Activated gamma-delta T cell treated with anti-CD3 and anti-CD28 coated beads, Interleukin-2, amount 50 U/mL, for 16 hours (primary cell): ENCODE data around the gene MGAT5.

Source experiments
- DNase-seq: peaks from one replicate; pipeline ENCODE4 v3.0.0-alpha.2; 2020; ENCODE audit warnings: low read depth

Gene MGAT5

DNA sequence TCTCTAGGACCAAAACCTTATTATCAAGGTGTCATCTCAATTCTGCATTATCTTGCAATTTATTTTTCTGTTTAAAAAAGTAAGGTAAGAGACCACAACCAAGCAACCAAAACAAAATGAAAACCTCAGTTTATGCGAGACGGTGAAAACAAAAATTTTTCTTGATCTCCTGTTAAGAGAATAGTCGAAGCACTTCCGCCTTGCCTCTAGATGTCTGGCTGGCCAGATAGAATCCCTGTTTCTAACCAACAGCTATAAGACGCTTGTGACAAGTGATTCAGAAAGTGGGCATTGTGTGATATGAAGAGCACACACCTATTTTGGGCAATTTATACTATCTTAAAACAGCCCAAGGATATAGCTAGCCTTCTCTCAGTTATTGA lies 51.2 kb downstream of the MGAT5 start:
- no peak for DNase-seq

DNA sequence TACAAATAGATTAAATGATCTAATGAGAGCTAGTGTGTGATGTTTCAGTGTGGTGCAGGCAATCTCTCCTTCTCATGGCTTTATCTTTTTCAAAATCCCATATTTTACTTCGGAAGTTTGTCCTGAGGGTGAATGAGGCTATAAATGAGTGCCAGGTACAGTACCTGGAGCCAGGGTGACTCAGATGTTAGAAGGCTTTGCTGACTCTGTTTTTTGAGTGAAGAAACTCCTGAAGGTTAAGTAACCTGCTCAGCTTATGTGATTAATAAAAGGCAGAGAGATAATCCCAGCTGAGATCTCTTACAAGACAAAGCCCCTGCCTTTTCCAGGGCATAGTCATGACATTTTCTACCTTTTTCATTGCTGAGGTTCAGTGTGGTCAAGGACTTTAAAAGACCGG lies 52.6 kb downstream of the MGAT5 start:
- DNase-seq, result no peak

GRCh38 chr2:134307334-134307733 lies 53.5 kb downstream of the MGAT5 start:
- no peak for DNase-seq

- no peak for DNase-seq
Observed at GRCh38 chr2:134308474-134309385, 54.9 kb downstream of the MGAT5 start.

DNA sequence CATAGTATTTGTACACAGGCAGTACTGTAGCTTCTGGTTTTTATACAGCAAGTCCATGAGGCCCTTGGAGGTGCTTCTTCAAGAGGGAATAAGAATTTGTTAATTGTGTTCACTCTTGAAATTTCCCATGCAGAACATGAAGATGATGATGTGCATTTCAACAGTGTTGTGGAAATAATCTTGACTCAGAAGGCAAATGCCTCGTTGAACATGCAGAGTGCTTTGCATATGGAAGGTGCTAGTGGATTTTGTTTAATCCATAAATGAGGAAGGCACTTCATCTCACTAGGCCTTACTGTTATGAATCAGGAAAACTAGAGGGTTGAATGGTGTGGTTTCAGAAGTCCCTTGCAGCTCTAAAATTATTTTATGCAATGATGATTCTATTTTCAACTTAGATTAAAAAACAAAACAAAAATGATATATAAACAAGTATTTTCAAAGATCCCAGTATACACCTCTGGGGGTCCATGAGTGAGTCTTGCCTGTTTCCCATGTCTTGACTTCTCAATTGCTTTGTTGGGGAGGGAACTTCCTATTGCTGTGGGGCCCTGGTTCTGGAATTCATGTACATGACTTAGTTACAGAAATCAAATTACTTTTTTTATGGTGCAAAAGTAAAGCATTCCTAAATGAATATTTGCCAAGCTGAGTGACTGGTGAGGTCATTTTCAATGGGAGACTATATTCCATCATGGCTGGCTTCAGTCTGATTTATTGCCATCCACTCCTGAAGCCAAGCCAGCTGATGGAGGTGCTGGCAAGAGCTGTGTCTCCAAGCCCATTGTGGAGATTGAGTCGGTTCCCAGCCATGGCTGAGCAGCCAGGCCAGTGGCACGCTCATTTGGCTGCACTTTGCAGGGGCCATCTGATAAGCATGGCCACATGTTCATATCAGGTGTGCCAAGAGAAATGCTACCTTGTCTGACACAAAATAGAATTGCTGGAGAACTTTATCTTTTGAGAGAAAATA lies 56.5 kb downstream of the MGAT5 start:
- DNase-seq, result no peak

DNA sequence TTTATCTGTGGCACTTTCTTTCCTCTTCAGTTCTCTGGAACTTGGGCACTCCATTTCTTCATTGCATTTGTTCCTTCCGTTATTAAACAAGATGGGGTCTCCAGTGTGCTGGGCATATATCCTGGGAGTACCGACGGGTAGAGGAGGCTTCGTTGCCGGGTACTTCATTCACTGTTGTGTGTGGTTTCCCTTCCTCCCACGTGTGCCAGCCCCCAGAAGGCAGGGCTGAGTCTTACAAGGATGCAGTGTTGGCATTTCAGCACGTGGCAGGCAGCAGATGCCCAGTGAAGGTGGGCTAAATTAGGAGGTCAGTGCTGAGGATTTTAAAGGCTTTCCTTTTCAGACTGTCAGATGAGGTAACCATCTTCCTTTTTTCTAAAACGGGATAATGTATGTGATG lies 58.6 kb downstream of the MGAT5 start:
- DNase-seq, result no peak

- DNase-seq, result no peak
Observed at GRCh38 chr2:134314202-134314601, 60.3 kb downstream of the MGAT5 start.

- DNase-seq, result no peak
Observed at GRCh38 chr2:134314681-134315368, 61.0 kb downstream of the MGAT5 start.

- DNase-seq, result no peak
Observed at GRCh38 chr2:134315471-134315870, 61.6 kb downstream of the MGAT5 start.

GRCh38 chr2:134319596-134320254 lies 65.9 kb downstream of the MGAT5 start:
- no peak for DNase-seq

DNA sequence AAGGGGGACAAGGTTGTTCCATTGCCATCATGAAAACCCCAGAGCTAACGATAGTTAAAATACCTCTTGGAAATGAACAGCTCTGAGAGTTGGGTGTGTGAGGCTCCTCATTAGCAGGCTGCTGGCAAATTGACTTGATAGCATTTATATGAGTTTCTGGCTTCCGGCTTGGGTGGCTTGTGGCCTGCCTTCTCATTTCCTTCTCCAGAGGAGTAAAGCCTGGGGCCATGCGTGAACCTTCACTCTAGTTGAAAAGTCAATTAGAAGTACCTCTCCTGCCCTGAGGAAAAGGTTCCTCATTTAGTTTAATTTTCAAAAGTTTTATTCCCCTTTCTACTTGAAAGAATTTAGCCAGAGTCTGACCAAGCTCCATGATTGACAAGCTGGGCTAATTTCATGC lies 67.1 kb downstream of the MGAT5 start:
- peak; percentile 3 for DNase-seq

GRCh38 chr2:134323777-134324176 lies 69.9 kb downstream of the MGAT5 start:
- no peak for DNase-seq

GRCh38 chr2:134324430-134324829 lies 70.6 kb downstream of the MGAT5 start:
- DNase-seq, result no peak

- DNase-seq, result no peak
Observed at GRCh38 chr2:134324947-134325346, 71.1 kb downstream of the MGAT5 start.

DNA sequence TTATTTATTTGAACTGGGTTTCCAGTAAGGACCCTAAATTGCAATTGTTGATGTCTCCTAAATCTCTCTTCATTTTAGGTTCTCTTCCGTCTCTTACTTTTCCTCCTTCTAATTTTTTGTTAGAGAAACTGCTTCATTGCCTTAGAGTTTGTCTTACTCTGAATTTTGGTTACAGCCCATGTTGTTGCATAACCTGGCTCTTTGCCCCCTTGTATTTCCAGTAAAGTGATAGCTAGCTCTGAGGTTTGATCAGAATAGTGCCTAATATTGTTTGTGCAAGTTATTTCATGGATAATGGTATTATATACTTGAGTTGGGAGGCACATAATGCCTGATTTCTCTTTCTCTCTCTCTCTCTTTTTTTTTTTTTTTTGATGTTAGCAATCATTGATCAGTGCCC lies 71.8 kb downstream of the MGAT5 start:
- no peak for DNase-seq

GRCh38 chr2:134327367-134327766 lies 73.5 kb downstream of the MGAT5 start:
- DNase-seq, result no peak

- DNase-seq, result no peak
Observed at GRCh38 chr2:134331081-134331480, 77.2 kb downstream of the MGAT5 start.

GRCh38 chr2:134333646-134334189 lies 79.8 kb downstream of the MGAT5 start:
- DNase-seq, result no peak

- no peak for DNase-seq
Observed at GRCh38 chr2:134334542-134335353, 80.9 kb downstream of the MGAT5 start.

DNA sequence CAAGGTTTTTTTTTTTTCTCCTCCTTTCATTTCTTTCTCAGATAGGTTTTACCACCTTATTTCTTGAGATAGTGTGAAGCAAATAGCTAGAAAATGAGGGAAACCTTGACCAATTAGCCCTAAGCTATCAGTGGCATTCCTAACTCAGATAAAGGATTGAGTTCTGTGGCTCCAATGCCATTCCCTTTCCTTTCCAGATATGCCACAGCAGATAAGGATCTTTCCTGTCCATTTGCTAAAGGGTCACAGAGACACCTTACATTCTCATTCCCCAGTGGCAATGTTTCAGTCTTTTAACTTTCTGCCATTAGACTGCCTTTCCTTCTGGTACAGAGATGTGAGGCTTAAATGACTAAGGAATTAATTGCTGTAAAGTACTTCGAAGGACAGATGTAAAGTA lies 81.7 kb downstream of the MGAT5 start:
- DNase-seq, result no peak

DNA sequence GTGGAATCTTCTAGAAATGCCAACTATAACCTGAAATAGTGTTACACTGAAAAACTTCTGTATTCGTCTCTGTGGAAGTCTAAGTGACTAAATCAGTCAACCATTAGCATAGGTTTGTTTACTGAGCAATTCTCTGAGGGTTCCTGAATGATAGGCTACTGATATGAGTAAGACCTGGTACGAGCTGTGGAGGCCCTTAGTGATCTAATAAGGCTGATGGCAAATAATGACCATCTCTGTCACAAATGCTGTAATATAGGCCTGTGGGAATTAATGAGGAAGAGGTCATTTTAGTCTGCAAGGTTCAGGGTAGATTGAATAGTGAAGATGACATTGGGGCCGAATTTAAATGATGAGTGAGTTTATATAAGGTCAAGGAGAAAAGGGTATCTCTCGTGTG lies 82.5 kb downstream of the MGAT5 start:
- DNase-seq, result no peak
